Keratinocyte (primary cell): ENCODE data around the gene PTMS. TPM values are rescaled to one million over a fixed set of nuclear protein-coding genes. Genes with fewer than 3 reads are reported as not detected.

Experiments used
- DNase-seq: peaks from one replicate; pipeline ENCODE4 v3.0.0-alpha.2; 2011; ENCODE audit warnings: low read depth, missing footprints, low spot score
- FAIRE-seq: peaks from 2 replicates; lab custom pipeline; 2011; peaks lifted over from hg19 to GRCh38; lab: Jason Lieb, UNC
- H2AFZ ChIP-seq: 2 replicates; pipeline ENCODE4 v1.6.0; 2012; ENCODE audit warnings: low read length, control low read depth, inconsistent platforms; ENCODE audit not compliant: control insufficient read depth
- H3K27ac ChIP-seq: 2 replicates; pipeline ENCODE4 v1.5.1; 2011; ENCODE audit warnings: low read length; ENCODE audit not compliant: control insufficient read depth, insufficient read depth
- H3K27me3 ChIP-seq: 3 replicates; pipeline ENCODE4 v1.6.0; 2011; ENCODE audit warnings: low read length; ENCODE audit not compliant: control insufficient read depth, insufficient read depth; ENCODE audit errors: extremely low read depth
- H3K36me3 ChIP-seq, 2 experiments: 2 replicates in 1 of 2; 3 replicates in 1 of 2; pipeline ENCODE4 v1.5.1; 2011; ENCODE audit warnings: low read length in 2 of 2, mild to moderate bottlenecking in 1 of 2; ENCODE audit not compliant: control insufficient read depth in 2 of 2, insufficient read depth in 2 of 2; ENCODE audit errors: extremely low read depth in 1 of 2
- H3K4me1 ChIP-seq: 3 replicates; pipeline ENCODE4 v1.5.1; 2011; ENCODE audit warnings: low read length; ENCODE audit not compliant: control insufficient read depth, insufficient read depth; ENCODE audit errors: extremely low read depth
- H3K4me2 ChIP-seq: 3 replicates; pipeline ENCODE4 v1.6.0; 2011; ENCODE audit warnings: low read depth, low read length; ENCODE audit not compliant: control insufficient read depth, insufficient read depth; ENCODE audit errors: extremely low read depth
- H3K4me3 ChIP-seq, 3 experiments: fragments of 200-600 bp in 1 of 3; sonication (generic) in 1 of 3; 2 replicates in 2 of 3; 3 replicates in 1 of 3; pipeline ENCODE4 v1.5.1; 2011 to 2016; ENCODE audit warnings: low read length in 3 of 3, mild to moderate bottlenecking in 3 of 3, control low read depth in 2 of 3, inconsistent platforms in 1 of 3, low read depth in 1 of 3, mixed read lengths in 1 of 3, mixed run types in 1 of 3, moderate library complexity in 1 of 3; ENCODE audit not compliant: control insufficient read depth in 2 of 3, insufficient read depth in 2 of 3; ENCODE audit errors: extremely low read depth in 1 of 3
- H3K79me2 ChIP-seq: 2 replicates; pipeline ENCODE4 v1.6.0; 2012; ENCODE audit warnings: low read length; ENCODE audit not compliant: control insufficient read depth, insufficient read depth
- H3K9ac ChIP-seq: 3 replicates; pipeline ENCODE4 v1.6.0; 2011; ENCODE audit warnings: low read length; ENCODE audit not compliant: control insufficient read depth, insufficient read depth; ENCODE audit errors: extremely low read depth
- H3K9me1 ChIP-seq: 3 replicates; pipeline ENCODE4 v1.6.0; 2011; ENCODE audit warnings: low read length; ENCODE audit not compliant: control insufficient read depth, insufficient read depth; ENCODE audit errors: extremely low read depth
- H3K9me3 ChIP-seq: 2 replicates; pipeline ENCODE4 v1.5.1; 2012; ENCODE audit warnings: low read depth, low read length; ENCODE audit not compliant: control insufficient read depth
- H4K20me1 ChIP-seq: 3 replicates; pipeline ENCODE4 v1.6.0; 2011; ENCODE audit warnings: low read length; ENCODE audit not compliant: control insufficient read depth, insufficient read depth; ENCODE audit errors: extremely low read depth
- EZH2 ChIP-seq: IDR thresholded peaks from one replicate; pipeline ENCODE4 v1.6.1; 2012; ENCODE audit warnings: inconsistent platforms, mild to moderate bottlenecking, low read length, moderate library complexity
- dilution Hi-C: fragments of 300-500 bp; cut with MboI; formaldehyde crosslinking; loops from one replicate; pipeline ENCODE4 v1.7.0; 2020; ENCODE audit warnings: low sequenced_read_pairs; ENCODE audit not compliant: extremely low pct_ligation_motif_present
- polyA plus RNA-seq, 5 experiments: library from polyadenylated mRNA; depleted of rRNA in 3 of 5; stranded (reverse) in 3 of 5; stranded (forward) in 1 of 5; unstranded in 1 of 5; fragments of >200 nt; gene quantifications; 1 replicate in 1 of 5; 2 replicates in 3 of 5; 3 replicates in 1 of 5; pipeline versions ENCODE4 v1.2.1 to v1.2.3, GENCODE V29; 2011 to 2012; ENCODE audit warnings: missing spikeins in 2 of 5, low read depth in 1 of 5, low replicate concordance in 1 of 5
- TF ChIP-seq, protein P1 (sequence below), 3 experiments: IDR thresholded peaks in 1 of 3; conservative IDR thresholded peaks in 1 of 3; optimal IDR thresholded peaks in 1 of 3; 2 replicates in 2 of 3; 3 replicates in 1 of 3; pipeline versions ENCODE3 to v1.5.1; 2011; ENCODE audit warnings: low read length in 3 of 3, mild to moderate bottlenecking in 3 of 3, moderate library complexity in 2 of 3, control low read depth in 1 of 3, inconsistent platforms in 1 of 3; ENCODE audit not compliant: insufficient read depth in 2 of 3; ENCODE audit errors: extremely low read depth in 1 of 3

The PTMS gene
- polyA plus RNA-seq, 1 donor (not counting 4 experiments of a cell fraction or from before 2014, with no cell fraction given): 119 TPM

DNA sequence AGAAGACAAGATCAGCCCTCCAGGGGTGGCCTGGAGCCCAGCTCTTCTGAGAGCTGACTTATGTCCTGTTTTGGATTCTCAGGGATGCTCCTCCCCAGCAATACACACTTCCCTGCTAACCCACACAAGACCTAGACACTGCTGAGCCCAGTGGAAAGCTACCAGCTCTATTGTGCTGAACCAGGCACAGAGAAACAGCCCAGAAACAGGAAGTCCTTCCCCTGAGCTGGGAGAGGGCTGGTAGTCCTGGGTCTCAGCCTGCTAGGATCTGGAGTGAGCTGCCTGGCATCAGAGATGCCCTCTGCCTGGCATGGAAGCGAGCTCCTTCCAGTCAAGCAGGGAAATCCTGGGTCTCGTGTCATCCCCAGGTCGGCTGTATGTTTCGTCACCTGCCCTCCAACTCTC, 4.9 kb downstream of the PTMS start:
- no peak overlapping the region for H3K4me2 ChIP-seq
- FAIRE-seq (no peak), DNase-seq (no peak)
- no peaks in the 10 kb centered on the region for H3K9me3 ChIP-seq
- no peak overlapping the region for H2AFZ ChIP-seq
- no peak overlapping the region for H3K27ac ChIP-seq
- peaks cover 14% of the 10 kb centered on the region for H3K4me1 ChIP-seq
- no peak for TF ChIP-seq EZH2
- TF ChIP-seq, protein P1, sequence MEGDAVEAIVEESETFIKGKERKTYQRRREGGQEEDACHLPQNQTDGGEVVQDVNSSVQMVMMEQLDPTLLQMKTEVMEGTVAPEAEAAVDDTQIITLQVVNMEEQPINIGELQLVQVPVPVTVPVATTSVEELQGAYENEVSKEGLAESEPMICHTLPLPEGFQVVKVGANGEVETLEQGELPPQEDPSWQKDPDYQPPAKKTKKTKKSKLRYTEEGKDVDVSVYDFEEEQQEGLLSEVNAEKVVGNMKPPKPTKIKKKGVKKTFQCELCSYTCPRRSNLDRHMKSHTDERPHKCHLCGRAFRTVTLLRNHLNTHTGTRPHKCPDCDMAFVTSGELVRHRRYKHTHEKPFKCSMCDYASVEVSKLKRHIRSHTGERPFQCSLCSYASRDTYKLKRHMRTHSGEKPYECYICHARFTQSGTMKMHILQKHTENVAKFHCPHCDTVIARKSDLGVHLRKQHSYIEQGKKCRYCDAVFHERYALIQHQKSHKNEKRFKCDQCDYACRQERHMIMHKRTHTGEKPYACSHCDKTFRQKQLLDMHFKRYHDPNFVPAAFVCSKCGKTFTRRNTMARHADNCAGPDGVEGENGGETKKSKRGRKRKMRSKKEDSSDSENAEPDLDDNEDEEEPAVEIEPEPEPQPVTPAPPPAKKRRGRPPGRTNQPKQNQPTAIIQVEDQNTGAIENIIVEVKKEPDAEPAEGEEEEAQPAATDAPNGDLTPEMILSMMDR (optimal IDR thresholded peaks at IDR 0.05 in 1 of 3, IDR thresholded peaks at IDR 0.05 in 1 of 3, conservative IDR thresholded peaks at IDR 0.05 in 1 of 3; ENCODE audit: extremely low read depth in 1 of 3, insufficient read depth in 2 of 3, low read length in 3 of 3): no peak
- H3K9ac ChIP-seq: no peak overlapping the region
- no peaks in the 10 kb centered on the region for H3K9me1 ChIP-seq
- H3K36me3 ChIP-seq: peaks cover 4 to 7% of the 10 kb centered on the region in 2 experiments
- H3K4me3 ChIP-seq: no peak overlapping the region
- dilution Hi-C loops: no loop called here
- H3K79me2 ChIP-seq: peaks cover 11% of the 10 kb centered on the region
- H4K20me1 ChIP-seq: no peaks in the 10 kb centered on the region
- H3K27me3 ChIP-seq: peaks cover 22% of the 10 kb centered on the region

GRCh38 chr12:6771509-6772330, 5.6 kb downstream of the PTMS start:
- Histone ChIP-seq H2AFZ (no peak overlapping the region), H3K4me1 (peaks cover 14% of the 10 kb centered on the region), H3K27ac (no peak overlapping the region), H3K4me3 (no peak overlapping the region), H3K9me1 (no peaks in the 10 kb centered on the region), H3K9me3 (no peaks in the 10 kb centered on the region), H3K79me2 (peaks cover 11% of the 10 kb centered on the region), H3K4me2 (no peak overlapping the region), H3K27me3 (peaks cover 22% of the 10 kb centered on the region), H3K9ac (no peak overlapping the region), H4K20me1 (no peaks in the 10 kb centered on the region), H3K36me3 (peaks cover 4 to 7% of the 10 kb centered on the region in 2 experiments)
- FAIRE-seq (no peak), DNase-seq (no peak)
- dilution Hi-C loops: no loop called here
- TF ChIP-seq, protein P1 (optimal IDR thresholded peaks at IDR 0.05 in 1 of 3, IDR thresholded peaks at IDR 0.05 in 1 of 3, conservative IDR thresholded peaks at IDR 0.05 in 1 of 3; ENCODE audit: extremely low read depth in 1 of 3, insufficient read depth in 2 of 3, low read length in 3 of 3): no peak
- TF ChIP-seq EZH2: no peak
